GM12878 (cell line): ENCODE measurements around the gene DEFB123. TPM values are rescaled to one million over a fixed set of nuclear protein-coding genes. Genes with fewer than 3 reads are reported as not detected.

Experiments
- ATAC-seq: fragments of 200-7000 bp; cut with Tn5 transposase; 3 replicates; pipeline ENCODE4 v1.9.1; 2020; ENCODE audit warnings: mild to moderate bottlenecking, moderate library complexity
- BruUV-seq: library from RNA; stranded (reverse); fragments of 400-500 nt; replicated peaks from 2 replicates; lab custom pipeline; 2021; lab: Mats Ljungman, UMichigan
- CTCF ChIA-PET: fragments of 300-600 bp; sonication (Branson Sonifier 250); formaldehyde crosslinking; extraction: SDS; loops from one replicate; lab custom pipeline; 2021; ENCODE audit warnings: inconsistent platforms; lab: Yijun Ruan, JAX
- POLR2A ChIA-PET: fragments of 350-600 bp; formaldehyde crosslinking; extraction: SDS; loops from one replicate; lab custom pipeline; 2021; ENCODE audit warnings: inconsistent platforms; lab: Charles Lee
- RAD21 ChIA-PET: fragments of 300-600 bp; sonication (Branson Sonifier 250); formaldehyde crosslinking; loops from one replicate; lab custom pipeline; 2023; ENCODE audit warnings: antibody characterized with exemption; ENCODE audit not compliant: unreplicated experiment; lab: Charles Lee
- SMC1A ChIA-PET: fragments of 300-600 bp; sonication (Branson Sonifier 250); formaldehyde crosslinking; loops from one replicate; lab custom pipeline; 2023; ENCODE audit not compliant: unreplicated experiment, uncharacterized antibody; lab: Charles Lee
- DNase-seq: peaks from one replicate; pipeline ENCODE4 v3.0.0-alpha.2; 2011; ENCODE audit warnings: low read depth, low spot score
- FAIRE-seq: peaks from 3 replicates; lab custom pipeline; 2011; peaks lifted over from hg19 to GRCh38; lab: Jason Lieb, UNC
- H2AFZ ChIP-seq: 2 replicates; pipeline ENCODE4 v1.6.0; 2011; ENCODE audit warnings: low read depth, low read length, control low read depth; ENCODE audit not compliant: control insufficient read depth
- H3K27ac ChIP-seq: 2 replicates; pipeline ENCODE4 v1.5.1; 2011; ENCODE audit warnings: control low read depth; ENCODE audit not compliant: control insufficient read depth, insufficient read depth
- H3K27me3 ChIP-seq, 2 experiments: replicated peaks in 1 of 2; 2 replicates each; pipeline versions ENCODE4 v1.6.0 to v1.6.1; 2011; ENCODE audit warnings: low read length in 1 of 2; ENCODE audit not compliant: control insufficient read depth in 2 of 2, insufficient read depth in 2 of 2
- H3K36me3 ChIP-seq, 2 experiments: 2 replicates each; pipeline ENCODE4 v1.5.1; 2011; ENCODE audit warnings: low read length in 1 of 2; ENCODE audit not compliant: control insufficient read depth in 2 of 2, insufficient read depth in 2 of 2
- H3K4me1 ChIP-seq: 2 replicates; pipeline ENCODE4 v1.6.1; 2011; ENCODE audit warnings: mild to moderate bottlenecking, low read length, moderate library complexity, mixed read lengths; ENCODE audit not compliant: control insufficient read depth, insufficient read depth
- H3K4me2 ChIP-seq: 2 replicates; pipeline ENCODE4 v1.6.0; 2011; ENCODE audit warnings: control low read depth; ENCODE audit not compliant: control insufficient read depth, insufficient read depth
- H3K4me3 ChIP-seq: fragments of 200-600 bp; sonication (generic); 2 replicates; pipeline ENCODE4 v1.5.1; 2016
- H3K79me2 ChIP-seq: 2 replicates; pipeline ENCODE4 v1.6.0; 2011; ENCODE audit warnings: low read length; ENCODE audit not compliant: control insufficient read depth, insufficient read depth
- H3K9ac ChIP-seq: 2 replicates; pipeline ENCODE4 v1.8.0; 2011; ENCODE audit warnings: low read length, control low read depth, mixed read lengths; ENCODE audit not compliant: control insufficient read depth, insufficient read depth
- H3K9me3 ChIP-seq: replicated peaks from 3 replicates; pipeline ENCODE4 v1.5.1; 2011; ENCODE audit warnings: mild to moderate bottlenecking, low read length; ENCODE audit not compliant: control insufficient read depth, insufficient read depth
- H4K20me1 ChIP-seq: 2 replicates; pipeline ENCODE4 v1.6.0; 2011; ENCODE audit not compliant: control insufficient read depth, insufficient read depth
- CEBPB ChIP-seq, 2 experiments: fragments of 150-350 bp in 1 of 2; IDR thresholded peaks; 2 replicates each; pipeline ENCODE4 v1.6.1; 2012 to 2014; ENCODE audit warnings: low read depth in 2 of 2, low read length in 2 of 2, borderline replicate concordance in 1 of 2, inconsistent platforms in 1 of 2
- CHD1 ChIP-seq: IDR thresholded peaks from 2 replicates; pipeline ENCODE4 v1.6.1; 2012; ENCODE audit warnings: low read depth, low read length, improper control_type of control experiment
- DPF2 ChIP-seq: fragments of 450-650 bp; IDR thresholded peaks from 2 replicates; pipeline ENCODE4 v1.6.1; 2017; ENCODE audit warnings: mild to moderate bottlenecking
- FOS ChIP-seq: IDR thresholded peaks from 3 replicates; pipeline ENCODE4 v1.6.1; 2011; ENCODE audit warnings: borderline replicate concordance; ENCODE audit not compliant: insufficient read length; ENCODE audit errors: extremely low read depth
- JUND ChIP-seq: IDR thresholded peaks from 2 replicates; pipeline ENCODE4 v1.6.1; 2012; ENCODE audit warnings: low read depth, mild to moderate bottlenecking, low read length, improper control_type of control experiment, moderate library complexity
- MEF2B ChIP-seq: fragments of 450-650 bp; IDR thresholded peaks from 2 replicates; pipeline ENCODE4 v1.6.1; 2018; ENCODE audit warnings: mild to moderate bottlenecking, moderate library complexity; ENCODE audit not compliant: partially characterized antibody, poor library complexity, severe bottlenecking
- POLR2A ChIP-seq: IDR thresholded peaks from 2 replicates; pipeline ENCODE4 v1.6.1; 2011; ENCODE audit warnings: low read depth, mild to moderate bottlenecking, low read length
- TCF3 ChIP-seq: IDR thresholded peaks from 2 replicates; pipeline ENCODE4 v1.6.1; 2012; ENCODE audit warnings: low read depth, mild to moderate bottlenecking, low read length, borderline replicate concordance; ENCODE audit not compliant: insufficient read depth
- WGBS: methylation state at CpG from one replicate; pipeline ENCODE4 v1.1.6; 2016; ENCODE audit warnings: low lambda C conversion rate; ENCODE audit not compliant: insufficient replicate concordance, insufficient coverage; ENCODE audit errors: missing lambda C conversion rate; 5-methylcytosine and 5-hydroxymethylcytosine counted together
- in situ Hi-C: fragments of 300-500 bp; cut with MboI; formaldehyde crosslinking; loops from 9 replicates; pipeline ENCODE4 v1.14.3; 2018; ENCODE audit warnings: mixed read lengths
- intact Hi-C: fragments of 100-400 bp; cut with micrococcal nuclease; formaldehyde crosslinking; loops from one replicate; pipeline ENCODE4 v1.14.2; 2022; ENCODE audit not compliant: unreplicated experiment
- polyA plus RNA-seq, 11 experiments: library from polyadenylated mRNA; depleted of rRNA in 4 of 11; unstranded in 6 of 11; stranded (reverse) in 5 of 11; fragments of >200 nt; fragmentation: Nextera tagmentation in 4 of 11; fragmentation: Illumina TruSeq in 1 of 11; extraction: Ambion mirVana in 4 of 11; extraction: Trizol in 1 of 11; gene quantifications; 1 replicate in 1 of 11; 2 replicates in 10 of 11; pipeline versions ENCODE4 v1.2.1 to v1.2.3, GENCODE V29; 2011 to 2016; ENCODE audit warnings: inconsistent platforms in 2 of 11, missing spikeins in 2 of 11, low read depth in 1 of 11
- total RNA-seq, 4 experiments: library from RNA; depleted of rRNA in 3 of 4; stranded (reverse); fragments of >200 nt in 3 of 4; fragmentation: Illumina TruSeq in 1 of 4; extraction: Trizol in 1 of 4; gene quantifications; 2 replicates each; pipeline versions ENCODE4 v1.2.1 to v1.2.3, GENCODE V29; 2013 to 2021
- TF ChIP-seq, protein P1 (sequence below): IDR thresholded peaks from 2 replicates; pipeline ENCODE4 v1.6.1; 2011; ENCODE audit warnings: low read depth, mild to moderate bottlenecking, low read length, moderate library complexity, borderline replicate concordance; ENCODE audit errors: extremely low read depth
- TF ChIP-seq, protein P2 (sequence below): fragments of 450-650 bp; IDR thresholded peaks from 2 replicates; pipeline ENCODE4 v1.6.1; 2017; ENCODE audit warnings: mild to moderate bottlenecking
- TF ChIP-seq, protein P3 (sequence below): fragments of 150-350 bp; IDR thresholded peaks from 2 replicates; pipeline ENCODE4 v1.6.1; 2014; ENCODE audit warnings: mild to moderate bottlenecking, low read depth, low read length
- TF ChIP-seq, protein P4 (sequence below): fragments of 450-650 bp; IDR thresholded peaks from 2 replicates; pipeline ENCODE4 v1.6.1; 2017; ENCODE audit warnings: borderline replicate concordance
- TF ChIP-seq, protein P5 (sequence below): fragments of 450-650 bp; IDR thresholded peaks from 2 replicates; pipeline ENCODE4 v1.6.1; 2016; ENCODE audit warnings: mild to moderate bottlenecking
- TF ChIP-seq, protein P6 (sequence below): IDR thresholded peaks from 2 replicates; pipeline ENCODE4 v1.6.1; 2012; ENCODE audit warnings: low read depth, low read length, improper control_type of control experiment

The DEFB123 gene
- total and polyA plus RNA-seq, 10 of the 15 experiments (the other 5 are each of a cell fraction or from before 2014, with no cell fraction given): not detected

DNA sequence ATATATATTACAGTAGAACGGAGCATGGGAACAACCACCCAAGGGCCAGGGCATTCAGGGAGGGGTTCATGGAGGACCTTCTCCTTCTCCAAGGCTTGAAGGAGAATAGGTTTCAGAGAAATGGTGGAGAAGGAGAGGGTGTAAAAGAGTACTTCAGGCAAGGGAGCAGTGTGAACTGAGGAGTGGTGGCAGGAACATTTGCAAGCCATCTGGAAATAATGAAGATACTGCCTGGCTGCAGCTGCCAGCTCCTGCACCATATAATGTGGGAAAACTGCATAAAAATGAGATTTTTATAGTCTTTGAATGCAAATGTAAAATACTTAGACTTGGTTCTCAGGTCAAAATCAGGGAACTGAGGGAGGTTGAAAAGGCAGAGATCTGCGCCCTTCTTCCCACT is 24.8 kb upstream of the DEFB123 start:
- H3K36me3 ChIP-seq: no peaks in the 10 kb centered on the region
- H3K4me3 ChIP-seq: no peak overlapping the region
- in situ Hi-C loops (no loop called here), intact Hi-C loops (no loop called here)
- FAIRE-seq: no peak
- H3K79me2 ChIP-seq: no peaks in the 10 kb centered on the region
- WGBS: 52% methylated on average over 2 of the region's 2 CpGs
- no peaks in the 10 kb centered on the region for H4K20me1 ChIP-seq
- H3K4me2 ChIP-seq: no peak overlapping the region
- POLR2A ChIA-PET: no interaction called here
- H3K9me3 ChIP-seq: no peaks in the 10 kb centered on the region
- SMC1A ChIA-PET: no interaction called here
- BruUV-seq: no TSS peak
- H3K4me1 ChIP-seq: no peaks in the 10 kb centered on the region
- CTCF ChIA-PET: interaction anchor here (0.9 kb wide), 1 partner anchor 88 kb away, joined by 3 read pairs; no protein-coding TSS in a partner anchor
- ATAC-seq: no peak
- H2AFZ ChIP-seq: no peak overlapping the region
- no peaks in the 10 kb centered on the region for H3K27me3 ChIP-seq
- no peak overlapping the region for H3K9ac ChIP-seq
- no peak for DNase-seq
- RAD21 ChIA-PET: no interaction called here
- H3K27ac ChIP-seq: no peak overlapping the region
- TF ChIP-seq, protein P1, sequence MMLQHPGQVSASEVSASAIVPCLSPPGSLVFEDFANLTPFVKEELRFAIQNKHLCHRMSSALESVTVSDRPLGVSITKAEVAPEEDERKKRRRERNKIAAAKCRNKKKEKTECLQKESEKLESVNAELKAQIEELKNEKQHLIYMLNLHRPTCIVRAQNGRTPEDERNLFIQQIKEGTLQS: no peak
- TF ChIP-seq CEBPB (IDR thresholded peaks at IDR 0.05; ENCODE audit: borderline replicate concordance in 1 of 2, low read depth in 2 of 2, low read length in 2 of 2) (no peak), MEF2B (no peak), FOS (no peak), JUND (no peak), POLR2A (no peak), CHD1 (no peak), DPF2 (no peak), TCF3 (no peak)
- TF ChIP-seq, protein P2, sequence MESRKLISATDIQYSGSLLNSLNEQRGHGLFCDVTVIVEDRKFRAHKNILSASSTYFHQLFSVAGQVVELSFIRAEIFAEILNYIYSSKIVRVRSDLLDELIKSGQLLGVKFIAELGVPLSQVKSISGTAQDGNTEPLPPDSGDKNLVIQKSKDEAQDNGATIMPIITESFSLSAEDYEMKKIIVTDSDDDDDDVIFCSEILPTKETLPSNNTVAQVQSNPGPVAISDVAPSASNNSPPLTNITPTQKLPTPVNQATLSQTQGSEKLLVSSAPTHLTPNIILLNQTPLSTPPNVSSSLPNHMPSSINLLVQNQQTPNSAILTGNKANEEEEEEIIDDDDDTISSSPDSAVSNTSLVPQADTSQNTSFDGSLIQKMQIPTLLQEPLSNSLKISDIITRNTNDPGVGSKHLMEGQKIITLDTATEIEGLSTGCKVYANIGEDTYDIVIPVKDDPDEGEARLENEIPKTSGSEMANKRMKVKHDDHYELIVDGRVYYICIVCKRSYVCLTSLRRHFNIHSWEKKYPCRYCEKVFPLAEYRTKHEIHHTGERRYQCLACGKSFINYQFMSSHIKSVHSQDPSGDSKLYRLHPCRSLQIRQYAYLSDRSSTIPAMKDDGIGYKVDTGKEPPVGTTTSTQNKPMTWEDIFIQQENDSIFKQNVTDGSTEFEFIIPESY: no peak
- TF ChIP-seq, protein P3, sequence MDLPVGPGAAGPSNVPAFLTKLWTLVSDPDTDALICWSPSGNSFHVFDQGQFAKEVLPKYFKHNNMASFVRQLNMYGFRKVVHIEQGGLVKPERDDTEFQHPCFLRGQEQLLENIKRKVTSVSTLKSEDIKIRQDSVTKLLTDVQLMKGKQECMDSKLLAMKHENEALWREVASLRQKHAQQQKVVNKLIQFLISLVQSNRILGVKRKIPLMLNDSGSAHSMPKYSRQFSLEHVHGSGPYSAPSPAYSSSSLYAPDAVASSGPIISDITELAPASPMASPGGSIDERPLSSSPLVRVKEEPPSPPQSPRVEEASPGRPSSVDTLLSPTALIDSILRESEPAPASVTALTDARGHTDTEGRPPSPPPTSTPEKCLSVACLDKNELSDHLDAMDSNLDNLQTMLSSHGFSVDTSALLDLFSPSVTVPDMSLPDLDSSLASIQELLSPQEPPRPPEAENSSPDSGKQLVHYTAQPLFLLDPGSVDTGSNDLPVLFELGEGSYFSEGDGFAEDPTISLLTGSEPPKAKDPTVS: no peak
- TF ChIP-seq, protein P4, sequence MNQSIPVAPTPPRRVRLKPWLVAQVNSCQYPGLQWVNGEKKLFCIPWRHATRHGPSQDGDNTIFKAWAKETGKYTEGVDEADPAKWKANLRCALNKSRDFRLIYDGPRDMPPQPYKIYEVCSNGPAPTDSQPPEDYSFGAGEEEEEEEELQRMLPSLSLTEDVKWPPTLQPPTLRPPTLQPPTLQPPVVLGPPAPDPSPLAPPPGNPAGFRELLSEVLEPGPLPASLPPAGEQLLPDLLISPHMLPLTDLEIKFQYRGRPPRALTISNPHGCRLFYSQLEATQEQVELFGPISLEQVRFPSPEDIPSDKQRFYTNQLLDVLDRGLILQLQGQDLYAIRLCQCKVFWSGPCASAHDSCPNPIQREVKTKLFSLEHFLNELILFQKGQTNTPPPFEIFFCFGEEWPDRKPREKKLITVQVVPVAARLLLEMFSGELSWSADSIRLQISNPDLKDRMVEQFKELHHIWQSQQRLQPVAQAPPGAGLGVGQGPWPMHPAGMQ: no peak
- TF ChIP-seq, protein P5, sequence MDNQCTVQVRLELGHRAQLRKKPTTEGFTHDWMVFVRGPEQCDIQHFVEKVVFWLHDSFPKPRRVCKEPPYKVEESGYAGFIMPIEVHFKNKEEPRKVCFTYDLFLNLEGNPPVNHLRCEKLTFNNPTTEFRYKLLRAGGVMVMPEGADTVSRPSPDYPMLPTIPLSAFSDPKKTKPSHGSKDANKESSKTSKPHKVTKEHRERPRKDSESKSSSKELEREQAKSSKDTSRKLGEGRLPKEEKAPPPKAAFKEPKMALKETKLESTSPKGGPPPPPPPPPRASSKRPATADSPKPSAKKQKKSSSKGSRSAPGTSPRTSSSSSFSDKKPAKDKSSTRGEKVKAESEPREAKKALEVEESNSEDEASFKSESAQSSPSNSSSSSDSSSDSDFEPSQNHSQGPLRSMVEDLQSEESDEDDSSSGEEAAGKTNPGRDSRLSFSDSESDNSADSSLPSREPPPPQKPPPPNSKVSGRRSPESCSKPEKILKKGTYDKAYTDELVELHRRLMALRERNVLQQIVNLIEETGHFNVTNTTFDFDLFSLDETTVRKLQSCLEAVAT: no peak
- TF ChIP-seq, protein P6, sequence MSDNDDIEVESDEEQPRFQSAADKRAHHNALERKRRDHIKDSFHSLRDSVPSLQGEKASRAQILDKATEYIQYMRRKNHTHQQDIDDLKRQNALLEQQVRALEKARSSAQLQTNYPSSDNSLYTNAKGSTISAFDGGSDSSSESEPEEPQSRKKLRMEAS: no peak
